ENCODE measurements around the gene CACNA1D.

- TF ChIP-seq POLR2AphosphoS5 (IDR thresholded peaks at IDR 0.05; ENCODE audit: borderline replicate concordance, low read depth, low read length) (no peak), EZH2 (IDR thresholded peaks at IDR 0.05) (no peak)
These were observed 5.9 kb downstream of the CACNA1D start for GRCh38 chr3:53500165-53500777.
